Nephron progenitor cell (in vitro differentiated cells): Measurements from ENCODE around the gene NXT1.

Experiments used
- DNase-seq: peaks from one replicate; pipeline ENCODE4 v3.0.0; 2021
- H3K27ac Mint-ChIP-seq: 2 replicates; pipeline ENCODE4 v1.8.0; 2021; ENCODE audit warnings: mild to moderate bottlenecking, moderate library complexity, mixed read lengths
- H3K27me3 Mint-ChIP-seq: 2 replicates; pipeline ENCODE4 v1.8.0; 2021; ENCODE audit warnings: mild to moderate bottlenecking, low read depth, mixed read lengths; ENCODE audit not compliant: poor library complexity
- H3K36me3 Mint-ChIP-seq: 2 replicates; pipeline ENCODE4 v1.8.0; 2021; ENCODE audit warnings: low read depth, mixed read lengths
- H3K4me1 Mint-ChIP-seq: 2 replicates; pipeline ENCODE4 v1.8.0; 2021; ENCODE audit warnings: mixed read lengths
- H3K4me3 Mint-ChIP-seq: 2 replicates; pipeline ENCODE4 v1.8.0; 2021; ENCODE audit warnings: mild to moderate bottlenecking, moderate library complexity, mixed read lengths
- H3K9me3 Mint-ChIP-seq: 2 replicates; pipeline ENCODE4 v1.8.0; 2021; ENCODE audit warnings: mild to moderate bottlenecking, moderate library complexity, mixed read lengths
- CTCF ChIP-seq: fragments of 200-600 bp; sonication (generic); IDR thresholded peaks from 2 replicates; pipeline ENCODE4 v1.5.0; 2021; ENCODE audit warnings: antibody characterized with exemption

NXT1 gene

DNA sequence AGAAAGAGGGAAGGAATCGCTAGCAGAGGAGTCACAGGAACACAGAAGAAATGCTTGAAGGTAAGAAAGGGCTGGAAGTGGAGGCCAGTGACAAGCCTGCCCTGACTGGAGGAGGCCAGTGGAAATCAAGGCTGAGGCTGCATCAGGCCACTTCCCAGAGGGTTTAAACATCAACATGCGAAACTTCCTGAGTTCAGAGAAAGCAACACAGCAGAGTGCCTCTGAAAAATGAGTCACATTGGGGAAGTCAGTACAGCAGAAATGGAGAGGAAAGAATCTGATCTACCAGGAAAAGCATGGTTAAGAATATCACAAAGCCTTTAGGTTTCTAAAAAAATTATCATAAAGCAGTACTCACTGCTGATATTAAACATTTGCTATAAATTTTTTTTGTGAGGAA is 47.4 kb downstream of the NXT1 start:
- Mint-ChIP-seq H3K27me3 (peaks cover under 1% of the 10 kb centered on the region), H3K36me3 (peaks cover 40% of the 10 kb centered on the region), H3K9me3 (no peaks in the 10 kb centered on the region), H3K27ac (peak overlapping the region; percentile 79), H3K4me1 (peaks cover 6% of the 10 kb centered on the region), H3K4me3 (no peak overlapping the region)
- DNase-seq = no peak
- no peak for TF ChIP-seq CTCF

DNA sequence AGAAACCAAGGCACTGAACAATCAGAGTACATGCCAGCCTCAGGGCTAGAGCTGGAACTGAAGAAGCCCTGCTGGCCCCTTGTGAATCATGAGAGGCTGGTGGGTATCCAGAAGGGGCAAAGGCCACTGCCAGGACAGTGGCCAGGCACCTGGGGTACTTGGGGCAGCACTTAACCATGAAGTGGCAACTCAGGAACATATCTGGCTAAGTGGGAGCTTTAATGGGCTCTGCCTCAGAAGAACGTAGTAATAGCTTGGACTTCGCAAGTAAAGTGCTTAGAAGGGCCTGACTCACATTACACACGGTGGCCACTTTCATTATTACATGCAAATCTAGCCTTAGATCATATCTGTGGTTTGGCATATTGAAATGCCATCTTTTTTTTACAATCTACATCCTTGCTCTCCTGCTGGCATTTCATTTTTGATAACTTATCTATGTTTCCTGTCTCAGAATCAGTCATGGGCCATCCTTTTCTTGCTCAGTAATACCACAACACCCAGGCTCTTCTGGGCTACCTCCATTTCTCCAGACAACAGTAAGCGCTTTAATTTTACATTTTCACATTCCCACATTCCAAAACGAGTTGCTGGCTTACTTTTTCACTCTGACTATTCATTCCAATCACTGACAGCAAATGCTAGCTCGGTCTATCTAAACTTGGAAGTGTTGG is 49.1 kb downstream of the NXT1 start:
- peak overlapping the region; percentile 33 for H3K27ac Mint-ChIP-seq
- H3K27me3 Mint-ChIP-seq = no peaks in the 10 kb centered on the region
- H3K36me3 Mint-ChIP-seq = peaks cover 27% of the 10 kb centered on the region
- H3K4me1 Mint-ChIP-seq = peaks cover 9% of the 10 kb centered on the region
- no peak for TF ChIP-seq CTCF
- DNase-seq = no peak
- no peak overlapping the region for H3K4me3 Mint-ChIP-seq
- no peaks in the 10 kb centered on the region for H3K9me3 Mint-ChIP-seq

- TF ChIP-seq CTCF = no peak
- H3K9me3 Mint-ChIP-seq = no peaks in the 10 kb centered on the region
- peaks cover 19% of the 10 kb centered on the region for H3K4me1 Mint-ChIP-seq
- peaks cover 3% of the 10 kb centered on the region for H3K27me3 Mint-ChIP-seq
- H3K36me3 Mint-ChIP-seq = peaks cover 28% of the 10 kb centered on the region
- no peak overlapping the region for H3K27ac Mint-ChIP-seq
- no peak for DNase-seq
- H3K4me3 Mint-ChIP-seq = no peak overlapping the region
Measured at GRCh38 chr20:23401051-23401450, 50.5 kb downstream of the NXT1 start.

- Mint-ChIP-seq H3K36me3 (peaks cover 42% of the 10 kb centered on the region), H3K9me3 (no peaks in the 10 kb centered on the region), H3K27ac (no peak overlapping the region), H3K27me3 (peaks cover 3% of the 10 kb centered on the region), H3K4me1 (peaks cover 16% of the 10 kb centered on the region), H3K4me3 (no peak overlapping the region)
- TF ChIP-seq CTCF = no peak
- no peak for DNase-seq
Measured at GRCh38 chr20:23403751-23404150, 53.2 kb downstream of the NXT1 start.

GRCh38 chr20:23404196-23404595 is 53.6 kb downstream of the NXT1 start:
- peaks cover 39% of the 10 kb centered on the region for H3K36me3 Mint-ChIP-seq
- H3K27ac Mint-ChIP-seq = no peak overlapping the region
- no peak for DNase-seq
- H3K4me1 Mint-ChIP-seq = peaks cover 16% of the 10 kb centered on the region
- no peak for TF ChIP-seq CTCF
- no peak overlapping the region for H3K4me3 Mint-ChIP-seq
- no peaks in the 10 kb centered on the region for H3K9me3 Mint-ChIP-seq
- H3K27me3 Mint-ChIP-seq = peaks cover 3% of the 10 kb centered on the region
